Fibroblast of pulmonary artery (primary cell): Measurements from ENCODE around the gene PFN1.

Experiments
- DNase-seq: peaks from one replicate; pipeline ENCODE4 v3.0.0-alpha.2; 2010; ENCODE audit warnings: low read depth
- H3K4me3 ChIP-seq: replicated peaks from 2 replicates; pipeline ENCODE4 v1.5.1; 2011; ENCODE audit warnings: low read depth, mild to moderate bottlenecking, control low read depth, low read length, moderate library complexity
- TF ChIP-seq, protein P1 (sequence below): IDR thresholded peaks from 2 replicates; pipeline ENCODE4 v1.5.1; 2011; ENCODE audit warnings: mild to moderate bottlenecking, control low read depth, low read length, inconsistent platforms; ENCODE audit errors: missing control alignments

Gene PFN1

DNA sequence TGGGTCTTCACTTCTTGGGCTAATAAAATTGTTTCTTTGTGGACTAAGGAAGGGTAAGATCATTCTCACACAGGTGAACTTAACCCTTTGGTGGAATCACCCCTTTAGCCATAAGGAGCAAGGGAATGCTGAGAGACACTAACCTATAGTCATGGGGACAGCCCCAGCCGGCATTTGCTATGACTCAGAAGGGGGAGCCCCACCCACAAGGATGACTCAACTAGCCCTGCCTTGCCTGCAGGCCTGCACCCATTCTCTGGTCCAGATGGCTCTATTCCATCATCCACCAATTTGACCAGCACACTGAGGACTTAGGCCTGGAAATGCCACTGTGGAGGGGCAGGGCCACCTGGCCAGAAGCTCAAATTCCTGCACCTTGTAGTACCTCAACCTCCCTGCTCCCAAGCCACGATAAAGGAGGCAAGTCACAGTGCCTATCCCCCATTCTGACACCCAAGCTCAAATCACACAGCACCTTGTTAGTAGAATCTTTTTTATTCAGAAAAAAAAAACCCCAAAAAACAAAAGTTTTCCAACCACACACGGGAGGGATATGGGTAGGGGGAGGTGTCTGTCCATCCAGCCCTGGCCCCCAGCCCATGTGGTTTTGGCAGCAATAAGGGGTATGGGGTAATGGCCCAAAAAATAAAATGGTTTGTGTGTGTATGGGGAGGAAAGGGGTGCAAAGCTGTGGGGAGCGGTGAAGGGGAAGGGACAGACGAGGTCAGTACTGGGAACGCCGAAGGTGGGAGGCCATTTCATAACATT is 3.0 kb downstream of the PFN1 start:
- TF ChIP-seq, protein P1, sequence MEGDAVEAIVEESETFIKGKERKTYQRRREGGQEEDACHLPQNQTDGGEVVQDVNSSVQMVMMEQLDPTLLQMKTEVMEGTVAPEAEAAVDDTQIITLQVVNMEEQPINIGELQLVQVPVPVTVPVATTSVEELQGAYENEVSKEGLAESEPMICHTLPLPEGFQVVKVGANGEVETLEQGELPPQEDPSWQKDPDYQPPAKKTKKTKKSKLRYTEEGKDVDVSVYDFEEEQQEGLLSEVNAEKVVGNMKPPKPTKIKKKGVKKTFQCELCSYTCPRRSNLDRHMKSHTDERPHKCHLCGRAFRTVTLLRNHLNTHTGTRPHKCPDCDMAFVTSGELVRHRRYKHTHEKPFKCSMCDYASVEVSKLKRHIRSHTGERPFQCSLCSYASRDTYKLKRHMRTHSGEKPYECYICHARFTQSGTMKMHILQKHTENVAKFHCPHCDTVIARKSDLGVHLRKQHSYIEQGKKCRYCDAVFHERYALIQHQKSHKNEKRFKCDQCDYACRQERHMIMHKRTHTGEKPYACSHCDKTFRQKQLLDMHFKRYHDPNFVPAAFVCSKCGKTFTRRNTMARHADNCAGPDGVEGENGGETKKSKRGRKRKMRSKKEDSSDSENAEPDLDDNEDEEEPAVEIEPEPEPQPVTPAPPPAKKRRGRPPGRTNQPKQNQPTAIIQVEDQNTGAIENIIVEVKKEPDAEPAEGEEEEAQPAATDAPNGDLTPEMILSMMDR, result no peak
- peak; percentile 90 for DNase-seq
- H3K4me3 ChIP-seq, result peak overlapping the region; percentile 95

DNA sequence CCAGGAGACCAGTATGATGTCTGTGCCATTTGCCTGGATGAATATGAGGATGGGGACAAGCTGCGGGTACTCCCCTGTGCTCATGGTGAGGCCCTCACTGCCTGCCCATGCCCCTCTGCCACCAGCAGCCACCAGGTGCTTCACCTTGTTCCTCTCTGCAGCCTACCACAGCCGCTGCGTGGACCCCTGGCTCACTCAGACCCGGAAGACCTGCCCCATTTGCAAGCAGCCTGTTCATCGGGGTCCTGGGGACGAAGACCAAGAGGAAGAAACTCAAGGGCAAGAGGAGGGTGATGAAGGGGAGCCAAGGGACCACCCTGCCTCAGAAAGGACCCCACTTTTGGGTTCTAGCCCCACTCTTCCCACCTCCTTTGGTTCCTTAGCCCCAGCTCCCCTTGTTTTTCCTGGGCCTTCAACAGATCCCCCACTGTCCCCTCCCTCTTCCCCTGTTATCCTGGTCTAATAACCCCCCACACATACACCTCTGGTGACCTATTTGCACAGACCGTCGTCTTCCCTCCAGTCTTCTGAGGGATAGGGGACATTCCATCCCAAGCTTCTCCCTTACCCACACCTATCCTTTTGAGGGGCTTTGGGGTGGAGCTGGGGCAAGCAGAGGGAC is 3.7 kb downstream of the PFN1 start:
- no peak for DNase-seq
- TF ChIP-seq, protein P1, result no peak
- H3K4me3 ChIP-seq, result peak overlapping the region; percentile 21

DNA sequence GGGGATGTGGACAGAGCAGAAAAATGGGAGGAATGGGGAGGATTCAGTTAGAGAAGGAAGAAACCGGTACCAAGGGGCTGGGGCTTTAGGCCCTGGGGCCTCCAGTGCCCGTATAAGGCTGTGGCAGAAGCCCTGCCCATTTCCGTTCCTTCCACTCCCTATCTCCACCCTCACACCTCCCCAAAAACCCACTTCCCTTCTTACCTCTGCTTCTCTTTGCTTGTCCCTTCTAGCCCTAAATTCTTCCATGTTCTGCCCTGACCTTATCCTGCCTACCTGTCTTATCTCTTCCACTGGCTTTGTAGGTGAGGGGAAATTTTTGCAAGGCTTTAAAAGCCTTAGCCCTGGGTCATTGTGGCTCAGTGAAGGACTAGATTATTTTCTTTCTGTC is 4.2 kb downstream of the PFN1 start:
- H3K4me3 ChIP-seq, result no peak overlapping the region
- DNase-seq, result no peak
- TF ChIP-seq, protein P1, result no peak

DNA sequence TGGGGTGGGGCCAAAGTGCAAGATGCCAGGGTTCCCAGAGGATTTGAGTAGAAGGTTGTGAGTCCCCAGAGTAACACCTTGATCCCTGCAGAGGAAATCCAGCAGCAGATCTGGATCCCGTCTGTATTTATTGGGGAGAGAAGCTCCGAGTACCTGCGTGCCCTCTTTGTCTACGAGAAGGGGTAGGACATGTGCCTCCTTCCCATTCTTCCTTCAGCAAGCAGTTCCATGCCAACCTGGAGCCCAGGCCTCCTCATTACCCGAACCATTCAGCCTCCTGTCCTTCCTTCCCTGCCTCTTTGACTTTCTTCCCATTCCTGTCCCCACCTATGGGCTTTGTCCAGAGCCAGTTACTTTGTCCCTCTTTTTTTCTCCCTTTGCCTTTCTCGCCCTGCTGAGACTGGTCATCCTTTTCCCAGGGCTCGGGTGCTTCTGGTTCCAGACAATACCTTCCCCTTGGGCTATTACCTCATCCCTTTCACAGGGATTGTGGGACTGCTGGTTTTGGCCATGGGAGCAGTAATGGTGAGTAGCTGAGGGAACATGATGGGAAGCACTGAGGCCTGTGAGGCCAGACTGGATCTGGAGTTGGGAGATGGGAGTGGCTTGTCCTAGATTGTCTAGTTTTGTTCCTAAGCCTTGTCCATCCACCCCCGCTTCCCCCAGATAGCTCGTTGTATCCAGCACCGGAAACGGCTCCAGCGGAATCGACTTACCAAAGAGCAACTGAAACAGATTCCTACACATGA is 5.4 kb downstream of the PFN1 start:
- H3K4me3 ChIP-seq, result no peak overlapping the region
- DNase-seq, result no peak
- TF ChIP-seq, protein P1, result no peak

DNA sequence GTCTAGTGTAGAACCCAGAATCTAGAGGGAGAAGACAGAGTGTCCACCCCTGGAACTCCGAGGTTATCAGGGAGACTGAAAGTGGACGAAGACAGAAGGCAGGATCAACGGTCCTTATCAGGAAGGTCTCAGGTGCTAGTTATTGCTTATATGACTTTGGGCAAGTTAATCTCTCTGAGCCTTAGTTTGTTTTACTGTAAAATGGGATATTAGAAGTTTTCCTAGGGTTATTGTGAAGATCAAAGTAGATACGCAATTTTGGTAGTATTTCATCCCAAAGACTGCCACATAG is 7.1 kb downstream of the PFN1 start:
- no peak for DNase-seq
- TF ChIP-seq, protein P1, result no peak
- peak overlapping the region; percentile 88 for H3K4me3 ChIP-seq

DNA sequence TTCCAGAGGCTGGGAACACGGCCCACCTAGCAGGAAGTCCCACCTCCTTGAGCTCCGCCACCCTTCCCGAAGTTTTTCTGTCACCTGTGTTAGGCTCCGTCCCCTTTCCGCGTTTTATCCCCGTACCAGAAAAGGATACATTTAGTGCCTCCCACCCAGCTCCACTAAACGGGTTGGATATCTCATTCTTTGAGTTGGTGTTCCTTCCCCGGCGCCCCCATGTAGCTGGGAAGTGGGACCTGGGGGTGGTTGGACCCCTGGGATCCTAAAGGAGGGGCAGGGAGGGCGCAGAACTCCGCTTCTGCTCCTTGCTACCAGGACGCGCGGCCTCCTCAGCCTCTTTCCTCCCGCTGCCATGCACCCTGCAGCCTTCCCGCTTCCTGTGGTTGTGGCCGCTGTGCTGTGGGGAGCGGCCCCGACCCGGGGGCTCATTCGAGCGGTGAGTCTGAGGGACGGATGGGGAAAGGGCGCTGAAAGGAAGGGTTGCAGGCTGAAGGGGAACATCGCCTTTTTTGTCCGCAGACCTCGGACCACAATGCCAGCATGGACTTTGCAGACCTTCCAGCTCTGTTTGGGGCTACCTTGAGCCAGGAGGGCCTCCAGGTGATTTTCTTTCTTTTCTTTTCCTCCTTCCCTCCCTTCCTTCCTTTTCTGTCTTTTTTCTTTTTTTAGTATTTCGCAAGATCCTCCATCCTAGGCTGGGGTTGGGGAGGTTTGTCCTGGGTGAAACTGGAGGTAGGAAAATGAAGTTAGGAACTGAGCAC is 7.6 kb downstream of the PFN1 start:
- TF ChIP-seq, protein P1, result no peak
- DNase-seq, result no peak
- H3K4me3 ChIP-seq, result peak overlapping the region; percentile 88
